Colon (tissue), 2 donors: Measurements from ENCODE around the gene EXOC4.

Experiments used
- FAIRE-seq: peaks from 2 replicates; lab custom pipeline; 2012; peaks lifted over from hg19 to GRCh38; lab: Jason Lieb, UNC
- donor health status: control.
- donor health status: control.

Gene EXOC4

DNA sequence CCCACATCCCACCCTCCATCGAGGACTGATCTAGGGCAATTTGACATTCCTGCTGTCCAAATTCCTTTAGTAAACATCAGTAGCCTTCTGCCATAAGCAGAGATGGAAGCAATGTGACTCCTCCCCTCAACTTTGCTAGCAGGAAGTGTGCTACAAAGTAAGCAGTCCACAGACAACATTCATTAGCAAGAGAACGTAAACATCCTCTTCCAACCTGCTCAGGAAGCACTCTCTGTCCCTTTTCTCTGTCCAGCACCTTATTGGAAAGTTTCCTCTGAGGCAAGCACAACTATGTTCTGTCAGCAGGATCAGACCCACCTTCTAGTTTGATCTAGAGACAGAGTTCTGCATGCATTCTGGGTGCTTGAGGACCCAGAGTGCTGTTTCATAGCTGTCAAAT is 826.1 kb downstream of the EXOC4 start:
- FAIRE-seq: no peak

DNA sequence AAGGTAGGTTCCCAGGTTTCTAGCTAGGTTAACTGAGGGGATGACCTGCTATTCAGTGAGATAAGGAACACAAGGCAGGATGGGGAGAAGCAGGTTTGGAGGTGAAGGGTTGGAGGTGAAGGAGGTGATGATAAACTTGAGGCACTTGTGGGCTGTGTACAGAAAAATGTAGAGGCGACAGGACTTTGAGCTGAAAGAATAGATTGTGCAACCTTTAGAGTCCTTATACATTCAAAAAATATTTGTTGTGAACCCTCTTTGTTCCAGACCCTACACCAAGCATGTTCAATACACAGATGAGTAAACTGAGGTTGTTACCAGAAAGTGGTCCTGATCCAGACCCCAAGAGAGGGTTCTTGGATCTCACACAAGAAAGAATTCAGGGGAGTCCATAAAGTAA is 828.8 kb downstream of the EXOC4 start:
- FAIRE-seq: no peak

DNA sequence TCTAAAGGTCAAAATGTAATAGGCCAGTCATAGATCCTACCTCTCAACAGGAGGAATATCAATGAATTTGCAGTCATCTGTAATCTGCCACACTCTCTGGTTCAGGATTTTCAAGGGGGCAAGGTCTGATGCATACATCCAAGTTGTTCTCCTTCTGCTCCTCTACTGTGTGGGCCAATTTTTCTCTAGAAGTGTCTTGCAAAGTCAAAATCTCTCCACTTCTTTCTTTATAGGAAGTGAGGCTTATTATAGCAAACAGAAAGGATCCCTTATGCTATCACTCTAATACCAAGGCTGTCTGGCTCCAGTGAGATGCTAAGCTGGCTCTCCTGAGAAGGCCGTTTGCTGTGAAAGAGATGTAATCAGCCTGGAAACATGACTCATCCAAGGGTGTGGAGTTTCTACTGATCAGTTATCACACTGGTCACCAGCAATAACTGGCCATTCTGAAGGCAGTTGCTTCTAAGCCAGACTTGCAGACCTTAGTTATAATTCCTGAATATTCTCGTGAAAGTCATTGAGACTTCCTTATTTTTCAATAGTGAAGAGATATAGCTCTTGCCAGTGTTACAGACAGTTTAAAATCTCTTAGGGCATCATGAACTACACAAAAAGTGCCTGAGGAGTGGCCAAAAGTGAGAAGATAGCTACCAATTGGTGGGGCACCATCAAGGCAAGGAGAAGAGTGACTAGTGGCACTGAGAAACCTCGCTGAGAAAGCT is 831.0 kb downstream of the EXOC4 start:
- FAIRE-seq: no peak

DNA sequence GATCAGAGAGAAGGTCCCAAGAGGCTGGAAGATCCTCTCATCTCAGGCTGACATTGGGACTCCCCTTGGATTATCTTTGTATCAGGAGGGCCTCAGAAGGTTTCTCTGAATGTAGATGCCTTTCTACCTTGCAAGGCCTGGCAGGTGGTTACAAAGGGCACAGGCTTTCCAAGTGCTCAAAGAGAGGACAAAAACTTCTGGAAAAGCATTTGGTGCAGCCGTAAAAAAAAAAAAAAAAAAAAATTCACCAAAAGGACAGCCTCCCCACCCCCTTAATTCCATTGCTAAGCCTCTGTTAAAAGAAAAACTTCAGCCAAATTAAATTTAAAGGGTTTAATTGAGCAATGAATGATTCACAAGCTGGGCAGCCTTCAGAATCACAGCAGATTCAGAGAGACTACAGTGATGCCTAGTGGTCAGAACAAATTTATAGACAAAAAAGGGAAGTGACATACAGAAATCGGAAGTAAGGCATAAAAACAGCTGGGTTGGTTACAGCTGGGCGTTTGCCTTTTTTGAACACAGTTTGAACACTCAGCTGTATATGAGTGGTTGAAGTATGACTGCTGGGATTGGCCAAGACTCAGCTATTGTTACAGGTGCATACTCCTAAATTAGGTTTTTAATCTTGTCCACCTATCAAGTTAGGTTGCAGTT is 831.7 kb downstream of the EXOC4 start:
- no peak for FAIRE-seq

DNA sequence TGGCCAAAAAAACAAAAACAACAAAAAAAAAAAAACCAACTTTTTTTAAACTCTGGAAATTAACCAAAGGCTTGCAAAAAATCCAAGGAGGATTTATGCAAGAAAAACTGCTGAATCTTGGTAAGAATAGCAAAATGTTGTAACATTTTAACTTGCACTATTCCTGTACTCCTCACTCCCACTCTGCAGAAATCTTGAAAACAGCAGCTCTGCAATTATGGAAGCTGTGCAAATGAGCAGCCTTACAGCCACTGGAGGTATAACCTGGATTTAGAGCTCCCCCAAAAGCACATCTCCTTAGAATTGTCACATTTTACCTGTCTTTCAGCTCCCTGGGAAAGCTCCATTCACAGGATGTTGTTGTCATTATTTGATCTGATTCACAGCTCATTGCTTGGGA is 832.4 kb downstream of the EXOC4 start:
- FAIRE-seq: no peak

DNA sequence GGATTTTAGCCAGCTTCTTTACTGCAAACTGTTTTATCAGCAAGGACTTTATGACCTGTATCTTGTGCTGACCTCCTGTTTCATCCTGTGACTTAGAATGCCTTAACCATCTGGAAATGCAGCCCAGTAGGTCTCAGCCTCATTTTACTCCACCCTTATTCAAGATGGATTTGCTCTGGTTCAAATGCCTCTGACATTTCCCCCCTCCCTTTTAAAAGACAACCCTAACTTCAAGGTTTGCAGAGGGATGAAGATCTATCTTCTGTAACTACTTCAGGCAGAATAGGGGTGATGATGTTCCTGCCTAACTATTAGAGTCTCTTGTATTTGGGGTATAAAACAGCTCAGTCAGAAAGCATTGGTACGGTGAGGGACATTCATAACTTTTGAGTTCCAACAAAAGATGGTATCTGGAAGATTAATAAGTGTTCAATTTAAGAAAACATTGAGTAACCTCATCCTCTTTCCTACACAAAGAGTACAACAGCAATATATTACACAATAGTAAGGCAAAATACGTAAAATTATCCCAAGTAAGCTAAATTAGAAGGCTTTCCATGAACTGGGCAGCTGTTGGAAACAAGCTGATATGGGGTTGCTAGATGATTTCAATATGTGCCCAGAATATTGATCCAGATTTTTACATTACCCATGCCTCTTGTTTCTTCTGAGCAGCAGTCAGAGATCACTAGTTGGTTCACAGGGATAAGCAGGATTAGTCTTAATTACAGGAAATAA is 834.3 kb downstream of the EXOC4 start:
- no peak for FAIRE-seq

DNA sequence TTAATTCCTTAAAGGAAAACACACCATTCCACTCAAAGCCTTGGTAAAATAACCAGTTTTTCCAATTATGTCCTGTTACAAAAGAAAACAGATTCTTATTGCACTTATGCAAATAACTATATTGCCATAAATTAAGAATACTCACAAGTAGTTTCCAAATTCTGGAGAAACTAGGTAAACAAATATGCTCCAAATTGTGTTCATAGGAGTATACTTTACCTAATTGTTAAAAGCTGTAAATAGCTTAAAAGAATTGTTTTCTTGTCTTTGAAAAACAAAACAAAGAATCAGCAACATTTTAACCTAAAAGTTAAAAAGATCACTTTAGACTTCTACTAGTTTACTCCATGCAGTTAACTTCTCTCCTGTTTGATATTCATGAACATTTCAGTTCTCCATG is 835.3 kb downstream of the EXOC4 start:
- no peak for FAIRE-seq

DNA sequence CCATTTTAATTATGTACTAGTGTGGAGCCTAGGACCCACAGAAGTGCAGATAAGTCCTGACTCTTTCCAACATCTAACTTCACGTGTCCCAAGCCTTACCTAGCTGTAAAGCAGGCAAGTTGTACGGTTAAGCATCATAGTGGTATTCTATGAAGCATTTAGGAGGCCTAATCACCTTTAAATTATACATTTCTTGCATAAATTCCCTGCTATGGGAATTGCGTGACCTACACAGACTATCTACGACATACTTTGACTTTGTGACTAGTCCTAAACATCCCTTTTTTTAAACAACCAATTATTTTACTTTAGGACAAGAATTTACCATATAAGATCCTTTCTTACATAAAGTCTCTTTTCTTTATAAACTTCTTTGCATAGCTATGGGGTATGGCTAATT is 836.6 kb downstream of the EXOC4 start:
- FAIRE-seq: no peak

DNA sequence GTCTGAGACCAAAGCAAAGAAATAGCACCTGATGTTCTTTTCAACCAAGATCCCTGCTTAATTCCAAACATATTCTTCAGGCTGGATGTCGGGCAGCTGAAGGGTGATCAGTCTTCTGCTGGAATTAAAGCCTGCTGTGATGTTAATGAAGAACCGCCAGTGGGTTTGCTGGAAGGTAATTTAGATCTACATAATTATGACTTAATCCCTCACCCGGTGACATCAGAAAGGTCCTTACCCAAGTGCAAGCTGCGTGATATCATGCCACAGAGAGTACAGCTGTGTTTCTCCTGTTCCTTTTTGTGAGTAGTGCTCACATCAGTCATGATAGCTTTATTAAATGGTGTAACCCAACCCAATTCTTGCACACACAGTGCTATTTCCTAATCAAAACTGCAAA is 845.2 kb downstream of the EXOC4 start:
- FAIRE-seq: no peak

DNA sequence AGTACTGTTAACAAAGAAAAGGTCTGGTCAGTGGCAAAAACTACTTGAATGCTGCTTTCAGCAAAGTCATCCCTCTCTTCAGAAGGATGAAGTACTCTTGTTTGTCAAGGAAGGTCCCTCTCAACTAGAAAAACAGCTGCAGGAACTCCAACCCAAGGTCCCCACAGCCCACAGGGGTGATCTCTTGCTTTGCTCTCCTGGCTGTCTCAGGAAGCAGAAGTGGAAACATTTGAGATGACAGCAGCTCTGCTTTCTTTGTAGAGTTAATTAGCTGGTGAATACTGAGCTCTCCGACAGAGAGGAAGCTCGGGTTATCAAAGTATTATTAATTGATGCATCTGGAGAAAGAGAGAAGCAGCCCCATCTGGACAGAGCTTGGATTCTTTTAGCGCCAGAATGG is 848.8 kb downstream of the EXOC4 start:
- FAIRE-seq: no peak

DNA sequence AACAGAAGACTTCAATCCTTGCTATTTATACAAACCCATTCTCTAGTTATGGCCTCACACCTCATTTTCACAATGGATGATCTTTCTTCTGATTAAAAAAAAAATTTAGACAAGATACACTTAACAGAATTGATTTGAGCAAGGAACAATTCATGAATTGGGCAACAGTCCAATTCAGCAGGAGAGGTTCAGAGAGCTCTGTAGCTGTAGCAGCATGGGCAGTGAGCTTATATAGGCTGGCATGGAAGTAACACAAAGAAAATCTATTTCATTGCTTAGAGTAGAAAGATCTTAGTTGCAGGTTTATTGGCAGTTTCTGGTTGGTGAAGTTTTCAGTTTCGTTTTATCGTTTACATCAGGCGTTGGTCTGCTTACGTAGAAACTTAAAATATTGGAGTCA is 851.3 kb downstream of the EXOC4 start:
- FAIRE-seq: no peak

DNA sequence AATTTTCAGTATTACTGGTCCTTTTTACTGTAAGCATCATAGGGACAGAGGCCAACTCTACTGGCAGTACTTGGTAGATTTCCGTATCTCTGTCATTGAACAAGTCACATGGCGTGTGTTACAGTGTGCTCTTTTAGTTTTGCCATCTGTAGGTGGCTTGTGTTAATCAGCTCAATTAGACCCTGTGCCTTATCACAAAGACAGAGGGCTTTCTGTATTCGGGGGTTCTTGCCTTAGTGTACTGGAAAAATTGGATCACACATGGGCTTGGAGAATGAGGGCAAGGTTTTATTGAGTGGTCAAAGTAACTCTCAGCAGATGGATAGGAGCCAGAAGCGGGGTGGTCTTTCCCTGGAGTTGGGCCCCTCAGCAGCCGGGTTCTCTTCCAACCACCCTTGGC is 853.0 kb downstream of the EXOC4 start:
- no peak for FAIRE-seq

DNA sequence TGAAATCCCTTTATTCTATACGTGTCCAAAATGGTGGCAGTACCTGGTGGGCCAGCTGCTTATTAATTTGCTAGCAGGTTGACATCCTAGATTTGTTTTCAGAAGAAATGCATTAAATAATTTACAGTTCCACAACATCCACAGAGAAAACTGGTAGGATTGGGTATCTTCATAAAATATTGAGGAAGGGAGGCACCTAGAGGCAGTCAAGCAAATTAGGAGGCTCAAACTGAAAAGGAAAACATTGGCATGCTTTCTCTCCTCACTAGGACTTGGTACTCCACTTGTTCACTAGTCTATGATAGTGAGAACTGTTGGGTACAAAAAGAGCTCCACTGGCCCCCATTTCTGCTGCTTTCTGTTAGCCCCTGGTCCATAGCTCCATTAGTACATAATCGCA is 855.9 kb downstream of the EXOC4 start:
- FAIRE-seq: no peak

DNA sequence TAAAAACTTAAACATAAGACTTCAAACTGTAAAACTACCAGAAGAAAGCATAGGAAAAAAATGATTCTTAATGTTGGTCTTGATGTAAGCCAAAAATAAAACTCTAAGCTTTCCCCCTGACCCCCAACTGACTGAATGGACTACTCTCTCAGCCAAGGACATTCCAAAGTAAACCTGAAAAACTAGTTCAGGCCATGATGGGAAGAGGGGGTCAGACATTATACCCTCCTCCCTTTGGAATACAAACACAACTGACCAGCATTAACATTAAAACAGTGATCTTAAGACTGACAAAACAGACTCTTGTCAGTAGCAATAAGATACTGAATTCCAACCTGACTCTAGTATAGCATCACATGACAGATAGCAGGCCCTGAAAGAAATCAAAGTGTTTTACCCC is 860.8 kb downstream of the EXOC4 start:
- no peak for FAIRE-seq

DNA sequence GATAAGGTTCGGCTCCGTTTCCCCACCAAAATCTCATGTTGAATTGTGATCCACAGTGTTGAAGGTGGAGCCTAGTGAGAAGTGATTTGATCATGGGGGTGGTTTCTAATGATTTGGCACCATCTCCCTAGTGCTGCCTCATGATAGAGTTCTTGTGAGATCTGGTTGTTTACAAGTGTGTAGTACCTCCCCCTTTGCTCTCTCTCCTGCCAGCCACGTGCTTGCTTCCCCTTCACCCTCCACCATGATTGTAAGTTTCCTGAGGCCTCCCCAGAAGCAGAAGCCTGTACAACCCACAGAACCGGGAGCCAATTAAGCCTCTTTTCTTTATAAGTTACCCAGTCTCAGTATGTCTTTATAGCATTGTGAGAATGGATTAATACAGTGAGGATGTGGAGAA is 862.1 kb downstream of the EXOC4 start:
- FAIRE-seq: no peak
